HepG2 (cell line): ENCODE measurements around the gene CSTPP1. TPM values are rescaled to one million over a fixed set of nuclear protein-coding genes. Genes with fewer than 3 reads are reported as not detected.

Experiments
- ATAC-seq: fragments of 200-7000 bp; cut with Tn5 transposase; 3 replicates; pipeline ENCODE4 v1.9.1; 2020; ENCODE audit warnings: mild to moderate bottlenecking, moderate library complexity
- BruUV-seq: library from RNA; stranded (reverse); fragments of 400-500 nt; replicated peaks from 2 replicates; lab custom pipeline; 2021; lab: Mats Ljungman, UMichigan
- CTCF ChIA-PET: fragments of 300-600 bp; formaldehyde crosslinking; extraction: SDS; loops from one replicate; lab custom pipeline; 2021; ENCODE audit warnings: low total read pairs, inconsistent platforms, low intra/inter-chr PET ratio; lab: Yijun Ruan, JAX
- POLR2A ChIA-PET: fragments of 350-600 bp; sonication (Branson Sonifier 250); formaldehyde crosslinking; loops from one replicate; lab custom pipeline; 2020; ENCODE audit warnings: antibody characterized with exemption, inconsistent platforms; lab: Yijun Ruan, JAX
- DNase-seq: peaks from one replicate; pipeline ENCODE4 v3.0.0-alpha.2; 2015; ENCODE audit warnings: low spot score
- FAIRE-seq: peaks from 3 replicates; lab custom pipeline; 2011; peaks lifted over from hg19 to GRCh38; lab: Jason Lieb, UNC
- H2AFZ ChIP-seq: one replicate; pipeline ENCODE4 v1.6.1; 2011; ENCODE audit warnings: low read length, inconsistent platforms
- H3K27ac ChIP-seq: fragments of 300-600 bp; 3 replicates; pipeline ENCODE4 v1.8.0; 2011; ENCODE audit warnings: mixed run types, mild to moderate bottlenecking, mixed read lengths, low read length, inconsistent platforms; ENCODE audit not compliant: insufficient read depth; ENCODE audit errors: extremely low read length
- H3K27me3 ChIP-seq, 2 experiments: fragments of 200-600 bp in 1 of 2; 2 replicates in 1 of 2; 3 replicates in 1 of 2; pipeline versions ENCODE4 v1.6.0 to v1.8.0; 2011; ENCODE audit warnings: low read length in 2 of 2, mild to moderate bottlenecking in 2 of 2, moderate library complexity in 2 of 2, inconsistent platforms in 1 of 2; ENCODE audit not compliant: insufficient read depth in 2 of 2, control insufficient read depth in 1 of 2
- H3K36me3 ChIP-seq, 2 experiments: fragments of 200-600 bp in 1 of 2; replicated peaks in 1 of 2; 2 replicates in 1 of 2; 3 replicates in 1 of 2; pipeline versions ENCODE4 v1.5.1 to v1.8.0; 2011; ENCODE audit warnings: low read length in 2 of 2, inconsistent platforms in 1 of 2; ENCODE audit not compliant: insufficient read depth in 2 of 2, control insufficient read depth in 1 of 2
- H3K4me1 ChIP-seq: 2 replicates; pipeline ENCODE4 v1.5.1; 2012; ENCODE audit warnings: low read length, inconsistent platforms; ENCODE audit not compliant: insufficient read depth
- H3K4me2 ChIP-seq: 2 replicates; pipeline ENCODE4 v1.6.0; 2011; ENCODE audit warnings: low read depth, low read length, inconsistent platforms
- H3K4me3 ChIP-seq, 3 experiments: fragments of 200-600 bp in 1 of 3; sonication (generic), shearing (Covaris generic) in 1 of 3; replicated peaks in 1 of 3; 2 replicates each; pipeline ENCODE4 v1.5.1; 2011 to 2016; ENCODE audit warnings: low read length in 3 of 3, inconsistent platforms in 2 of 3, low read depth in 2 of 3, mild to moderate bottlenecking in 2 of 3, control low read depth in 1 of 3, mixed read lengths in 1 of 3; ENCODE audit not compliant: insufficient read depth in 1 of 3
- H3K79me2 ChIP-seq: one replicate; pipeline ENCODE4 v1.6.1; 2011; ENCODE audit warnings: low read length, inconsistent platforms; ENCODE audit not compliant: insufficient read depth
- H3K9ac ChIP-seq: 2 replicates; pipeline ENCODE4 v1.6.0; 2011; ENCODE audit warnings: mild to moderate bottlenecking, low read depth, low read length, inconsistent platforms; ENCODE audit not compliant: insufficient read depth
- H3K9me3 ChIP-seq: 2 replicates; pipeline ENCODE4 v1.5.1; 2012; ENCODE audit warnings: mild to moderate bottlenecking, low read length
- H4K20me1 ChIP-seq: 2 replicates; pipeline ENCODE4 v1.6.0; 2011; ENCODE audit warnings: inconsistent platforms, mild to moderate bottlenecking, low read length, moderate library complexity; ENCODE audit not compliant: insufficient read depth
- AGO2 ChIP-seq: fragments of 200-400 bp; formaldehyde crosslinking; optimal IDR thresholded peaks from 2 replicates; pipeline ENCODE3; 2017; ENCODE audit warnings: mild to moderate bottlenecking, low read depth, low read length, moderate library complexity
- KAT8 ChIP-seq: IDR thresholded peaks from 2 replicates; pipeline ENCODE4 v1.6.1; 2016; ENCODE audit warnings: missing genetic modification reagents, missing compliant biosample characterization
- POLR2A ChIP-seq, 2 experiments: IDR thresholded peaks; 2 replicates each; pipeline ENCODE4 v1.6.1; 2011; ENCODE audit warnings: low read depth in 2 of 2, low read length in 2 of 2, mild to moderate bottlenecking in 1 of 2, moderate library complexity in 1 of 2; ENCODE audit not compliant: insufficient read depth in 1 of 2
- WGBS: methylation state at CpG from one replicate; pipeline ENCODE4 v1.1.6; 2017; ENCODE audit warnings: low lambda C conversion rate; 5-methylcytosine and 5-hydroxymethylcytosine counted together
- in situ Hi-C: cut with HindIII; loops from 2 replicates; pipeline ENCODE4 v1.10.0; 2017; ENCODE audit warnings: low pct_unique_long_range_greater_than_20kb; ENCODE audit not compliant: extremely low pct_ligation_motif_present
- intact Hi-C: fragments of 100-400 bp; cut with micrococcal nuclease; formaldehyde crosslinking; loops from one replicate; pipeline ENCODE4 v1.10.0; 2022; ENCODE audit not compliant: unreplicated experiment
- polyA plus RNA-seq, 8 experiments: library from polyadenylated mRNA; depleted of rRNA in 3 of 8; stranded (reverse) in 7 of 8; unstranded in 1 of 8; fragments of >200 nt; fragmentation: Illumina TruSeq in 4 of 8; extraction: Trizol in 4 of 8; gene quantifications; 2 replicates each; pipeline versions ENCODE4 v1.2.1 to v1.2.3, GENCODE V29; 2011 to 2016; ENCODE audit warnings: low read depth in 4 of 8, missing spikeins in 1 of 8, mixed read lengths in 1 of 8; ENCODE audit not compliant: insufficient read depth in 1 of 8
- total RNA-seq, 5 experiments: library from RNA; depleted of rRNA; stranded (reverse); fragments of >200 nt; fragmentation: Illumina TruSeq; extraction: Trizol; gene quantifications; 2 replicates each; pipeline ENCODE4 v1.2.3, GENCODE V29; 2016; ENCODE audit warnings: low read depth in 1 of 5
- TF ChIP-seq, protein P1 (sequence below): sonication (generic); formaldehyde crosslinking; IDR thresholded peaks from 2 replicates; pipeline ENCODE4 v1.5.0; 2020; ENCODE audit warnings: missing genetic modification reagents, mild to moderate bottlenecking, borderline replicate concordance

Gene CSTPP1
- total and polyA plus RNA-seq, 2 of the 13 experiments (the other 11 are each of a cell fraction or from before 2014, with no cell fraction given): 12.3 to 14.6 TPM

DNA sequence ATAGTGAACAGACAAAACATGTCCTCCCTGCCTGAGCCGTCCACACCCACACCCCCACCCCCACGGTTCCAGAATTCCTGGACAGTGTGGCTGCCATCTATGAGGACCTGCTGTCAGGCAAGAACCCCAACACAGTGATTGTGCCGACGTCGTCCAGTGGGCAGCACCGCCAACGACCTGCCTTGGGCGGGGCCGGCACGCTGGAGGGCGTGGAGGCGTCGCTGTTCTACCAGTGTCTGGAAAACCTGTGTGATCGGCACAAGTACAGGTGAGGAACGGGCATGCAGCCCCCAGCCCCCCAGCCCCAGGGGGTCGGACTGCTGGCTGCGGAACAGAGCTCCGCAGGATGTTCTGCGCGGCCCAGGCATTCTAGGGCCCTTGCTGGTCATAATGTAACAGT, 220.4 kb downstream of the CSTPP1 start:
- 93% methylated on average over 5 of the region's 20 CpGs for WGBS
- Histone ChIP-seq H3K4me3 (no peak overlapping the region), H3K4me2 (no peak overlapping the region), H3K36me3 (no peaks in the 10 kb centered on the region; a peak in 1 of 5 replicates), H3K79me2 (no peaks in the 10 kb centered on the region), H3K4me1 (peaks cover 9% of the 10 kb centered on the region), H3K27ac (no peak overlapping the region), H3K27me3 (no peaks in the 10 kb centered on the region; a peak in 1 of 5 replicates), H3K9me3 (no peaks in the 10 kb centered on the region), H4K20me1 (0 out of 2 replicates have a peak, but pooled peaks cover 5% of the 10 kb centered on the region), H2AFZ (no peak overlapping the region), H3K9ac (no peak overlapping the region)
- DNase-seq: no peak
- BruUV-seq: no TSS peak
- in situ Hi-C loops (no loop called here), intact Hi-C loops (no loop called here)
- peak; percentile 50 for TF ChIP-seq AGO2
- TF ChIP-seq, protein P1, sequence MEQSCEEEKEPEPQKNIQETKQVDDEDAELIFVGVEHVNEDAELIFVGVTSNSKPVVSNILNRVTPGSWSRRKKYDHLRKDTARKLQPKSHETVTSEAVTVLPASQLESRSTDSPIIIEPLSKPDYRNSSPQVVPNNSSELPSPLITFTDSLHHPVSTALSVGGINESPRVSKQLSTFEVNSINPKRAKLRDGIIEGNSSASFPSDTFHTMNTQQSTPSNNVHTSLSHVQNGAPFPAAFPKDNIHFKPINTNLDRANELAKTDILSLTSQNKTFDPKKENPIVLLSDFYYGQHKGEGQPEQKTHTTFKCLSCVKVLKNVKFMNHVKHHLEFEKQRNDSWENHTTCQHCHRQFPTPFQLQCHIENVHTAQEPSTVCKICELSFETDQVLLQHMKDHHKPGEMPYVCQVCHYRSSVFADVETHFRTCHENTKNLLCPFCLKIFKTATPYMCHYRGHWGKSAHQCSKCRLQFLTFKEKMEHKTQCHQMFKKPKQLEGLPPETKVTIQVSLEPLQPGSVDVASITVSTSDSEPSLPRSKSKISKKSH: no peak
- no peak for FAIRE-seq
- POLR2A ChIA-PET: no interaction called here
- no peak for ATAC-seq
- CTCF ChIA-PET: no interaction called here

DNA sequence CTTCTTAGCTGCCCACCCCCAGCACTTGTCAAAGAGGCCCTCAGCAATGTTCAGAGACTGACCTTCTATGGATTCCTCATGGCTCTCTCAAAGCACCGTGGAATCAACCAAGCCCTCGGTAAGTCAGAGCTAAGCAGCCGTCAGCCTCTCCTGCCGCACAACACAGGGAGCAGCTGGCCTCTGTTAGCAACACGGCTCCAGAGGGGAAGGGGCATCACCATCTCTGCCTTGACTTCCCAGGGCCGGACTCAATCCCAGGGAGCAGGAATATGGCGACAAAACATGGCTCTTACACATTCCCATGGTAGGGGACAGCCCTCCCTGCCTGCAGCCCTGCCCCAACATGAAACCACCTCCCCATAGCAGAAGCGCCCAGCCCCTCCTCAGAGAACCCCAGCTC, 221.2 kb downstream of the CSTPP1 start:
- H3K4me3 ChIP-seq: no peak overlapping the region
- no TSS peak for BruUV-seq
- H2AFZ ChIP-seq: no peak overlapping the region
- H3K4me1 ChIP-seq: peaks cover 18% of the 10 kb centered on the region
- no peak for FAIRE-seq
- intact Hi-C loops (no loop called here), in situ Hi-C loops (no loop called here)
- no peaks in the 10 kb centered on the region; a peak in 1 of 5 replicates for H3K36me3 ChIP-seq
- no peaks in the 10 kb centered on the region; a peak in 1 of 5 replicates for H3K27me3 ChIP-seq
- no peak overlapping the region for H3K4me2 ChIP-seq
- no peaks in the 10 kb centered on the region for H3K9me3 ChIP-seq
- WGBS: 95% methylated on average over 7 of the region's 8 CpGs
- CTCF ChIA-PET: no interaction called here
- no peak for DNase-seq
- no peak overlapping the region for H3K9ac ChIP-seq
- H3K27ac ChIP-seq: no peak overlapping the region
- POLR2A ChIA-PET: no interaction called here
- ATAC-seq: no peak
- no peaks in the 10 kb centered on the region for H3K79me2 ChIP-seq
- TF ChIP-seq KAT8 (CRISPR knock-in tag) (no peak), POLR2A (IDR thresholded peaks at IDR 0.05; ENCODE audit: insufficient read depth in 1 of 2, low read depth in 2 of 2, low read length in 2 of 2) (0 out of 4 replicates have a peak, but pooled peaks of 1 of the 2 experiments have one; percentile 15)
- H4K20me1 ChIP-seq: peaks cover 10% of the 10 kb centered on the region; the same call in 1 of the 2 replicates
